Sigmoid colon (tissue), 4 donors: Measurements from ENCODE around the gene ARID3C.

Experiments
- CTCF ChIP-seq, 4 experiments: fragments of 450-650 bp in 3 of 4; fragments of 200-600 bp in 1 of 4; IDR thresholded peaks; one replicate each; pipeline ENCODE4 v1.5.1; 2016 to 2019; ENCODE audit warnings: antibody characterized with exemption in 4 of 4, mild to moderate bottlenecking in 3 of 4, moderate library complexity in 2 of 4
- EP300 ChIP-seq, 4 donors: sonication (generic); formaldehyde crosslinking; IDR thresholded peaks; one replicate each; pipeline ENCODE4 v1.6.1; 2017; ENCODE audit warnings: antibody characterized with exemption in 4 of 4
- POLR2A ChIP-seq, 2 donors: fragments of 450-650 bp; IDR thresholded peaks; one replicate each; pipeline ENCODE4 v1.6.1; 2016; ENCODE audit warnings: antibody characterized with exemption in 2 of 2, mild to moderate bottlenecking in 2 of 2, moderate library complexity in 2 of 2
- POLR2AphosphoS5 ChIP-seq, 4 donors: sonication (generic); formaldehyde crosslinking; IDR thresholded peaks; one replicate each; pipeline ENCODE4 v1.6.1; 2017; ENCODE audit warnings: antibody characterized with exemption in 4 of 4

GRCh38 chr9:34629491-34629808, 584 bp upstream of the ARID3C start:
- no peak for TF ChIP-seq EP300 (IDR thresholded peaks at IDR 0.05)
- TF ChIP-seq CTCF (IDR thresholded peaks at IDR 0.05), result no peak
- no peak for TF ChIP-seq POLR2AphosphoS5 (IDR thresholded peaks at IDR 0.05)
- TF ChIP-seq POLR2A (IDR thresholded peaks at IDR 0.05), result no peak
